ENCODE data around the gene APOC1.
"Not testable (repeated sequence)": the region's sequence is repeated elsewhere in the genome, so short reads cannot be mapped to it uniquely, and the experiment has no call there.

The APOC1 gene

GRCh38 chr19:44913512-44914432, 636 bp upstream of the APOC1 start:
- DNase-seq, result not testable (repeated sequence)

DNA sequence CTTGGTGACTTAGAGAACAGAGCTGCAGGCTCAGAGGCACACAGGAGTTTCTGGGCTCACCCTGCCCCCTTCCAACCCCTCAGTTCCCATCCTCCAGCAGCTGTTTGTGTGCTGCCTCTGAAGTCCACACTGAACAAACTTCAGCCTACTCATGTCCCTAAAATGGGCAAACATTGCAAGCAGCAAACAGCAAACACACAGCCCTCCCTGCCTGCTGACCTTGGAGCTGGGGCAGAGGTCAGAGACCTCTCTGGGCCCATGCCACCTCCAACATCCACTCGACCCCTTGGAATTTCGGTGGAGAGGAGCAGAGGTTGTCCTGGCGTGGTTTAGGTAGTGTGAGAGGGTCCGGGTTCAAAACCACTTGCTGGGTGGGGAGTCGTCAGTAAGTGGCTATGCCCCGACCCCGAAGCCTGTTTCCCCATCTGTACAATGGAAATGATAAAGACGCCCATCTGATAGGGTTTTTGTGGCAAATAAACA, 9.9 kb downstream of the APOC1 start:
- no peak for DNase-seq

DNA sequence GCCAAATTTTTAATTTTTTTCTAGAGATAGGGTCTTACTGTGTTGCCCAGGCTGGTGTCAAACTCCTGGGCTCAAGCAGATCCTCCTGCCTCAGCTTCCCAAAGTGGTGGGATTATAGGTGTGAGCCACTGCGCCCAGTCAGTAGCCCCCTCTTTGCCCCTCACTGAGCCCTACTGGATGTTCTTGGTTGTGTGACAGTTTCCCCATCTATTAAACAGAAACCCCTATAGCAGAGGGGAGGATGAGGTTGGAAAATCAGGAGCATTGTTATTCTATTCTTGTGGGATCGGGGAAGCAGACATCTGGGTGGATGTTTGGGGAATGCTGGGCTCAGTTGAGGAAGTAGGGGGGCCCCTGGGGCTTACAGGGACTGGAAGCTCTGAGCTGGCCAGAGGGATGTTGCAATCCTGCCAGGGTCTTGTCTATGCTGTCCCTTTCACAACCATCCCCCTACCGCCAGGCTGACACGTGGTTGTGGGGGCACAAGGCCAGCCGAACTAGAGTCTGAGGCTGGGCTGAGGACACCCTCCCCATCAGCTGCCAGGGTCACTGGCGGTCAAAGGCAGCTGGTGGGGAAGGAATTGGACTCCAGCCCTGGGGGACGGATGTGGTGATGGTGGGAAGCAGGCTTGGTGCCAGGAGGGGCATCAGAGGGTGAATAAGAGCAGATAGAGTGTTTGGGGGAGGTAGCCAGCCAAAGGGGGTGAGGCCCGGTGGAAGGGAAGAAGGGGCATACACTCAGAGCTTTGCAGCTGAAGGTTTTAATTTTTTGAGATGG, 10.9 kb downstream of the APOC1 start:
- DNase-seq, result no peak

GRCh38 chr19:44926245-44927077, 12.1 kb downstream of the APOC1 start:
- not testable (repeated sequence) for DNase-seq

GRCh38 chr19:44927746-44928145, 13.3 kb downstream of the APOC1 start:
- DNase-seq, result peak; percentile 38

- DNase-seq, result no peak
Measured at GRCh38 chr19:44930088-44930487, 15.7 kb downstream of the APOC1 start.

GRCh38 chr19:44931541-44931940, 17.1 kb downstream of the APOC1 start:
- DNase-seq, result no peak

DNA sequence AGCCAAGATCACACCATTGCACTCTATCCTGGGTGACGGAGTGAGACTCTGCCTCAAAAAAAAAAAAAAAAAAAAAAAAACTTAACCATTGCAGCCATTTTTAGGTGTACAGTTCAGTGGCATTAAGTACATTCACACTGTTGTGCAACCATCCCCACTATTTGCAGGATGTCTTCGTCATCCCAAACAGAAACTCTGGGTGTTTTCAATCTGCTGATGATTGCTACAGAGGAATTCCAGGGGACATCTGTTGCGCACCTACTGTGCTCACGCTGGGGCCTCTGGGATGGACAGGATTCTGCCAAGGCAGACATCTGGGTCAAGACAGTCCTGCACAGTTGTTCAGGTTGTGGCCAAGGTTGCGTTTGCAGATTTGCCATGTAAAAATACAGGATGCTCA, 25.3 kb downstream of the APOC1 start:
- no peak for DNase-seq

- no peak for DNase-seq
Measured at GRCh38 chr19:44942067-44942571, 27.7 kb downstream of the APOC1 start, which contains the start of gene APOC4. TSS of gene APOC4 (plus strand) at chr19:44942237. CDS start at chr19:44942278, 41 bp downstream.

GRCh38 chr19:44943801-44944249, 29.4 kb downstream of the APOC1 start:
- DNase-seq, result no peak

DNA sequence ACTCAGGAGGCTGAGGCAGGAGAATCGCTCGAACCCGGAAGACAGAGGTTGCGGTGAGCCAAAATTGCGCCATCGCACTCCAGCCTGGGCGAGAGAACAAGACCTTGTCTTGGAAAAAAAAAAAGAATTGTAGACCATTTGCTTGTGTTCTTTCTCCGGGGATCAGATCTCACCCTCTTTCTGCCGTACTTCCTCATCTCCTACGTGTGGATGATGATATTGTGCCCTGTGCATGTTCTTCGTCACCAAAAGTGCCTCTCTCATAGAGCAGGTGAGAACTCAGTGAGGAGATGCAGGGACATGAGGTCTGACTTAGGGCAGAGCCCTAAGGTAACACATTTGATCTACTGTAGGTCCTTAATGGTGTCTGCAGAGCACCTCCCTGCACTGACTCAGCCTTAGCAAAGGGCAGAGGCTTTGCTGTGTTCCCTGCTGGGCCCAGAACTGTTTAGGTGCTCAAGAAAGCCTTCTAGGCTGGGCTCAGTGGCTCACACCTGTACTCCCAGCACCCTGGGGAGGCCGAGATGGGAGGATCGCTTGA, 32.7 kb downstream of the APOC1 start:
- no peak for DNase-seq

- DNase-seq, result no peak
Measured at GRCh38 chr19:44948237-44948636, 33.8 kb downstream of the APOC1 start.

DNA sequence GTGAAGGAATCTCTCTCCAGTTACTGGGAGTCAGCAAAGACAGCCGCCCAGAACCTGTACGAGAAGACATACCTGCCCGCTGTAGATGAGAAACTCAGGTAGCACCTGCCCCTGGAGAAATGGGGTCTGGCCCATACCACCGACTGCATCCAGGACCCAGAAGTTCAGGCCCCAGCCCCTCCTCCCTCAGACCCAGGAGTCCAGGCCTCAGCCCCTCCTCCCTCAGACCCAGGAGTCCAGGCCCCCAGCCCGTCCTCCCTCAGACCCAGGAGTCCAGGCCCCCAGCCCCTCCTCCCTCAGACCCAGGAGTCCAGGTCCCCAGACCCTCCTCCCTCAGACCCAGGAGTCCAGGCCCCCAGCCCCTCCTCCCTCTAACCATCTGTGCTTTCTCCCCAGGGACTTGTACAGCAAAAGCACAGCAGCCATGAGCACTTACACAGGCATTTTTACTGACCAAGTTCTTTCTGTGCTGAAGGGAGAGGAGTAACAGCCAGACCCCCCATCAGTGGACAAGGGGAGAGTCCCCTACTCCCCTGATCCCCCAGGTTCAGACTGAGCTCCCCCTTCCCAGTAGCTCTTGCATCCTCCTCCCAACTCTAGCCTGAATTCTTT, 34.5 kb downstream of the APOC1 start:
- no peak for DNase-seq

DNA sequence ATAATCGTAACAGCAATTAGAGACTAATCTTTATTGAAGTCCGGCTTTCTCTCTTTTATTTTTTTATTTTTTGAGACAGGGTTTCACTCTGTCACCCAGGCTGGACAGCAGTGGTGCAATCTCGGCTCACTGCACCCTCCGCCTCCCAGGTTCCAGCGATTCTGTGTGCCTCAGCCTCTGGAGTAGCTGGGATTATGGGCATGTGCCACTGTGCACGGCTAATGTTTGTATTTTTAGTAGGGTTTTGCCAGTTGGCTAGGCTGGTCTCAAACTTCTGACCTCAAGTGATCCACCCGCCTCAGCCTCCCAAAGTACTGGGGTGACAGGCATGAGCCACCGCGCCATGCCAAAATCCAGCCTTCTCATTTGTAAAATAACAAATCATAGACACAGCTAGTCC, 35.1 kb downstream of the APOC1 start:
- DNase-seq, result no peak

GRCh38 chr19:44951179-44952159, 37.1 kb downstream of the APOC1 start:
- peak; percentile 19 for DNase-seq

- no peak for DNase-seq
Measured at GRCh38 chr19:44954278-44954648, 39.9 kb downstream of the APOC1 start.

DNA sequence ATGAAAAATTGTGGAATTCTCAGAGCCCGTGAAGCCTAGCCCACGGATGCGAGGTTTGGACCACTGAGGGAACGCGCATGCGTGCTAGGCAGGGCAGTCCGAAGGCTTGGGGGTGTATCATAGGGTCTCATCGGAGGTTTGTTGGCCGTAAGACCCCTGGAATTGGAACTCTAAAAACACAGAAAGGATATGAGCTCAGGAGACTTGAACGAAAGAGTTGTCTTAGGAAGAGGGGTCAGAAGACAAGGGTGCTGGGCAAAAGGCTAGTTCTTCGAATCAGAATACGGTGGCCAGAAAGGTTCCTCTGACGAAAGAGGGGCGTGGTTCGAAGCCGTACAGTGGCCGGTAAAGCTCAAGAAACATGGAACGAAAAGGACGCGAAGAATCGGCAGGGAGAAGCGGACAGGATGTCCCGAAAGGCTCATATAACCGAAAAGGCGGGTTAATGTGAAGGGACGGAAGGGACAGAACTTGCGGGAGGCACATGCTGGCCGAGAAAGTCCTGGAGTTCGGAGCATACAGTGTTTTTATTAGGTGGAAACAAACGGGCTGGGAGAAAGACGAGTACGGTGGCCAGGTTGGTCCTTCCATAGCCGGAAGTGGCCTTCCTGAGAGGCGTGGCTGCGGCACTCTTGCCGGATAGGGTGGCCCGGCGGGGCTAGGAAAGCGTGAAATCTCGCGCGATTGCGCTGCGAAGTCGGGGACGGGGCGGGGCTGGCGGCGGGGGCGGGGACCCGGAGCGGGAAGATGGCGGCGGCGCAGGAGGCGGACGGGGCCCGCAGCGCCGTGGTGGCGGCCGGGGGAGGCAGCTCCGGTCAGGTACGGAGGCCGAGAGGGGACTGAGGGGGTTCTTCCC, 40.5 kb downstream of the APOC1 start, which contains the start of gene CLPTM1:
Gene CLPTM1, plus strand, starts transcription at position 732 of the 856 bp plus-strand sequence. Its CDS starts 16 bp downstream, at position 748.
- DNase-seq, result peak; percentile 92

GRCh38 chr19:44955505-44956439, 41.4 kb downstream of the APOC1 start:
- DNase-seq, result no peak

Measured in NCI-H446 treated with DMSO at 0.1 percent for 48 hours (cell line).